ENCODE data around the gene TPGS2. TPM values are rescaled to one million over a fixed set of nuclear protein-coding genes. Genes with fewer than 3 reads are reported as not detected.
A peak's percentile ranks its signal among the peaks of the same experiment; 100 is the strongest.

TPGS2 gene
- total and polyA plus RNA-seq, 3 donors from 2014 or later, result 338 to 628 (median 546) TPM

DNA sequence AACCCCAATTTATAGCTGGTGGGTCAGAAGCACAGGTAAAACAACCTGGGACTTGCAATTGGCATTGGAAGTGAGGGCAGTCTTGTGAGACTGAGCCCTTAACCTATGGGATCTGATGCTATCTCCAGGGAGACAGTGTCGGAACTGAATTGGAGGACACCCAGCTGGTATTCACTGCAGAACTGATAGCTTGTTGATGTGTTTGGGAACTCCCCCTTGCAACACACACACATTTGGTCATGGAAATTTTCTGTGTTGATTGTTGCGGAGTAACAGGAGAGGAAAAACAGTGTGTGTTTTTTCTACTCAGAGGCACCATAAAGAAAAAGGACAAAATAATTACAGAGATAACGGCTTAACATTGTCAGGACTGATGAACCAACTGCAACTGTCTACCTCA is 16.1 kb downstream of the TPGS2 start:
- Histone ChIP-seq H3K9me3 (no peaks in the 10 kb centered on the region), H3K36me3 (ENCODE audit: low read depth, missing control alignments) (no peaks in the 10 kb centered on the region), H3K4me3 (no peak overlapping the region), H3K27me3 (no peaks in the 10 kb centered on the region), H3K4me1 (no peaks in the 10 kb centered on the region), H3K27ac (no peak overlapping the region)
- intact Hi-C loops (cut with DNase I; ENCODE audit: low total_unique reads), result no loop called here
- 80 to 83% methylated on average over 3 of the region's 3 CpGs for WGBS, 2 donors
- TF ChIP-seq, protein P1, sequence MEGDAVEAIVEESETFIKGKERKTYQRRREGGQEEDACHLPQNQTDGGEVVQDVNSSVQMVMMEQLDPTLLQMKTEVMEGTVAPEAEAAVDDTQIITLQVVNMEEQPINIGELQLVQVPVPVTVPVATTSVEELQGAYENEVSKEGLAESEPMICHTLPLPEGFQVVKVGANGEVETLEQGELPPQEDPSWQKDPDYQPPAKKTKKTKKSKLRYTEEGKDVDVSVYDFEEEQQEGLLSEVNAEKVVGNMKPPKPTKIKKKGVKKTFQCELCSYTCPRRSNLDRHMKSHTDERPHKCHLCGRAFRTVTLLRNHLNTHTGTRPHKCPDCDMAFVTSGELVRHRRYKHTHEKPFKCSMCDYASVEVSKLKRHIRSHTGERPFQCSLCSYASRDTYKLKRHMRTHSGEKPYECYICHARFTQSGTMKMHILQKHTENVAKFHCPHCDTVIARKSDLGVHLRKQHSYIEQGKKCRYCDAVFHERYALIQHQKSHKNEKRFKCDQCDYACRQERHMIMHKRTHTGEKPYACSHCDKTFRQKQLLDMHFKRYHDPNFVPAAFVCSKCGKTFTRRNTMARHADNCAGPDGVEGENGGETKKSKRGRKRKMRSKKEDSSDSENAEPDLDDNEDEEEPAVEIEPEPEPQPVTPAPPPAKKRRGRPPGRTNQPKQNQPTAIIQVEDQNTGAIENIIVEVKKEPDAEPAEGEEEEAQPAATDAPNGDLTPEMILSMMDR (IDR thresholded peaks at IDR 0.05), result no peak
- no peak for TF ChIP-seq POLR2A (IDR thresholded peaks at IDR 0.05)
- DNase-seq, result no peak

DNA sequence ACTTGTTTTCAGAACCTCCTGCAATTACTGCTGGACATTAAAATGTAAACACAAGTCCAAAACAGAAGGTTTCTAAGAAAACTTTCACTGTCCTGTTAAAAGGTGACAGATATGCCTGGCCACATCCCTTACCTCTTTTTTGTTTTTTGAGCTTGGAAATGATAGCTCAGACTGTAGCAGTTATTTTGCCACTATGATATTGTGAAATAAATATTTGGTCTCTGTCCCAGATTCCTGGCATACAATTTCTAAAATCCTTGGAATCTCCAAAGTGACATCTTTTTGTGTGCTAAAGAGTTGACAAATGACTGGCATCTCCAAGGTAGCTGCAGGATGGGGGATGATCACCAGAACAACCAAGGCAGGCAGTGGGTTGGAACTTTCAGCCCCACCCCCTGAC is 16.8 kb downstream of the TPGS2 start:
- Histone ChIP-seq H3K4me1 (no peaks in the 10 kb centered on the region), H3K9me3 (no peaks in the 10 kb centered on the region), H3K4me3 (no peak overlapping the region), H3K27me3 (no peaks in the 10 kb centered on the region), H3K36me3 (ENCODE audit: low read depth, missing control alignments) (no peaks in the 10 kb centered on the region), H3K27ac (no peak overlapping the region)
- intact Hi-C loops (cut with DNase I; ENCODE audit: low total_unique reads), result no loop called here
- TF ChIP-seq, protein P1 (IDR thresholded peaks at IDR 0.05), result no peak
- TF ChIP-seq POLR2A (IDR thresholded peaks at IDR 0.05), result no peak
- DNase-seq, result no peak

GRCh38 chr18:36811430-36811829 is 17.4 kb downstream of the TPGS2 start:
- no peak overlapping the region for H3K4me3 ChIP-seq
- H3K9me3 ChIP-seq, result no peaks in the 10 kb centered on the region
- H3K4me1 ChIP-seq, result no peaks in the 10 kb centered on the region
- H3K36me3 ChIP-seq (ENCODE audit: low read depth, missing control alignments), result no peaks in the 10 kb centered on the region
- WGBS, 2 donors, result 71 to 78% methylated on average over 3 of the region's 3 CpGs
- H3K27ac ChIP-seq, result no peak overlapping the region
- TF ChIP-seq, protein P1 (IDR thresholded peaks at IDR 0.05), result no peak
- no peak for TF ChIP-seq POLR2A (IDR thresholded peaks at IDR 0.05)
- intact Hi-C loops (cut with DNase I; ENCODE audit: low total_unique reads), result no loop called here
- H3K27me3 ChIP-seq, result no peaks in the 10 kb centered on the region
- no peak for DNase-seq

DNA sequence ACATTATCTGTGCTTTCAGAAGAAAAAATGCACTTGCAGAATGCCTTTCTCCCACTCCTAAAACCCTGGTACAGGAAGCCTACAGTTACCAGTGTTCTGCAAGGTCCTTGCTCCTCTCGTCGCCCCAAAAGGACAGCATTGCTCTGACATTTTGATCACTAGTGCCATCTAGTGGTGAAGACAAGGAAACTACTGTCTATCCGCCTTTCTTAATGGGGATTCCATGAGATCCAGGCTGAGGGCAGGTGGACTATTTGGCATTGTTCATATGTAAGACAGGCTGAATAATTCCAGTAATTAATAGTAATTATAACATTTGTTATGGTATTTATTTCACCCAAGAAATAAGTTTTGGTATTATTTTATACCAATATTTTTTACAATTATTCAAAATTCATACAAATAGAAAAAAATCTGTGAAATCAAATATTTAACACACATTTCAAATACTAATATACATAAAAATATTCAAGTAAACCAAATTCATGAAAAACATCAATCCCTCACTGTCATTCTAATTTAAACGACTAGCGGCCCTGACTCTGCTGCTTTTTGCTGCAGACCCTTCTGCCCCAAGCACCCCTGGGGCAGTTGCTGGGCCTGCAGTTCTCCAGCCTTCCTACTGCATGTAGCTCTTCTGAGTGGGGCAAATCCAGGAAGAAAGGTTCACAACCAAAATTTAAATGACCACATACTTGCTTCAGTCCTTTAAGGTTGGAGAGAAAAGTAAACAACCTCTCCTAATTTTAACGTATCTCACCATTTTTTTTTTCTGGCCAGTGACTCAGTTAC is 19.0 kb downstream of the TPGS2 start:
- H3K27ac ChIP-seq, result no peak overlapping the region
- TF ChIP-seq, protein P1 (IDR thresholded peaks at IDR 0.05), result peak; percentile 41 to 85 (median 65)
- no peak for TF ChIP-seq POLR2A (IDR thresholded peaks at IDR 0.05)
- no peak overlapping the region for H3K4me3 ChIP-seq
- H3K36me3 ChIP-seq (ENCODE audit: low read depth, missing control alignments), result no peaks in the 10 kb centered on the region
- intact Hi-C loops (cut with DNase I; ENCODE audit: low total_unique reads), result no loop called here
- H3K4me1 ChIP-seq, result no peaks in the 10 kb centered on the region
- no peaks in the 10 kb centered on the region for H3K27me3 ChIP-seq
- DNase-seq, result peak; percentile 51
- H3K9me3 ChIP-seq, result no peaks in the 10 kb centered on the region
- 48 to 53% methylated on average over 6 of the region's 6 CpGs for WGBS, 2 donors

- Histone ChIP-seq H3K4me3 (no peak overlapping the region), H3K36me3 (ENCODE audit: low read depth, missing control alignments) (no peaks in the 10 kb centered on the region), H3K27me3 (no peaks in the 10 kb centered on the region), H3K9me3 (no peaks in the 10 kb centered on the region), H3K4me1 (no peaks in the 10 kb centered on the region), H3K27ac (no peak overlapping the region)
- 76 to 79% methylated on average over 2 of the region's 2 CpGs for WGBS, 2 donors
- no peak for DNase-seq
- intact Hi-C loops (cut with DNase I; ENCODE audit: low total_unique reads), result no loop called here
- TF ChIP-seq POLR2A (IDR thresholded peaks at IDR 0.05), result no peak
- TF ChIP-seq, protein P1 (IDR thresholded peaks at IDR 0.05), result no peak
Observed at GRCh38 chr18:36808681-36809080, 20.1 kb downstream of the TPGS2 start.
